ENCODE results near the gene ZBED5.

Gene ZBED5

GRCh38 chr11:10900681-10901415 lies 43.0 kb upstream of the ZBED5 start:
- Histone ChIP-seq H3K27me3 (ENCODE audit: control insufficient read depth in 1 of 2, insufficient read depth in 1 of 2, low read length in 2 of 2) (no peaks in the 10 kb centered on the region), H3K4me2 (ENCODE audit: low read length, poor library complexity, severe bottlenecking) (peak overlapping the region; percentile 26), H2AK5ac (ENCODE audit: low read length, severe bottlenecking) (peak overlapping the region; percentile 62), H3K4me1 (ENCODE audit: control insufficient read depth, insufficient read depth, low read depth, low read length) (peaks cover 22% of the 10 kb centered on the region), H2BK15ac (ENCODE audit: low read depth, poor library complexity, severe bottlenecking) (no peak overlapping the region), H2BK12ac (ENCODE audit: low read length in 2 of 2) (peak overlapping the region; percentile 83 to 97), H3K4me3 (ENCODE audit: insufficient read depth in 1 of 2, low read depth in 1 of 2, low read length in 2 of 2) (peak overlapping the region in 1 of 2 experiments; percentile 61), H3K79me1 (replicated peaks; ENCODE audit: low read length, poor library complexity, severe bottlenecking) (no peaks in the 10 kb centered on the region), H3K23ac (ENCODE audit: low read length in 2 of 2) (peak overlapping the region in 1 of 2 experiments; percentile 31), H3K18ac (ENCODE audit: low read depth in 1 of 2, low read length in 2 of 2) (peak overlapping the region; percentile 88 to 96), H2AFZ (ENCODE audit: low read depth, low read length) (no peak overlapping the region), H3K9me3 (ENCODE audit: control insufficient read depth, low read length) (no peaks in the 10 kb centered on the region), H4K8ac (ENCODE audit: low read length) (peak overlapping the region; percentile 79), H3K14ac (ENCODE audit: low read length in 2 of 2) (no peak overlapping the region), H2BK5ac (ENCODE audit: low read depth, low read length, poor library complexity, severe bottlenecking) (peak overlapping the region; percentile 81), H3K27ac (ENCODE audit: low read length, poor library complexity, severe bottlenecking) (peak overlapping the region; percentile 92), H2BK120ac (ENCODE audit: low read depth, low read length) (peak overlapping the region; percentile 87), H3K36me3 (ENCODE audit: control insufficient read depth in 1 of 2, insufficient read depth in 2 of 2, low read depth in 1 of 2, low read length in 2 of 2) (no peaks in the 10 kb centered on the region), H3K9ac (ENCODE audit: low read length) (peak overlapping the region; percentile 94), H3K4ac (ENCODE audit: low read depth in 1 of 2, low read length in 2 of 2) (peak overlapping the region; percentile 71 to 81), H4K91ac (ENCODE audit: low read length) (peak overlapping the region; percentile 88)
- peak; percentile 78 for DNase-seq
- 9% methylated on average over 2 of the region's 9 CpGs for WGBS

- Histone ChIP-seq H2BK15ac (ENCODE audit: low read depth, poor library complexity, severe bottlenecking) (peak overlapping the region; percentile 96), H3K18ac (ENCODE audit: low read depth in 1 of 2, low read length in 2 of 2) (peak overlapping the region; percentile 69 to 93), H3K36me3 (ENCODE audit: control insufficient read depth in 1 of 2, insufficient read depth in 2 of 2, low read depth in 1 of 2, low read length in 2 of 2) (no peaks in the 10 kb centered on the region), H2AFZ (ENCODE audit: low read depth, low read length) (no peak overlapping the region), H4K91ac (ENCODE audit: low read length) (peak overlapping the region; percentile 92), H4K8ac (ENCODE audit: low read length) (peak overlapping the region; percentile 93), H2AK5ac (ENCODE audit: low read length, severe bottlenecking) (peak overlapping the region; percentile 90), H3K27me3 (ENCODE audit: control insufficient read depth in 1 of 2, insufficient read depth in 1 of 2, low read length in 2 of 2) (no peaks in the 10 kb centered on the region), H3K4ac (ENCODE audit: low read depth in 1 of 2, low read length in 2 of 2) (peak overlapping the region; percentile 95 to 98), H2BK120ac (ENCODE audit: low read depth, low read length) (peak overlapping the region; percentile 82), H3K4me2 (ENCODE audit: low read length, poor library complexity, severe bottlenecking) (no peak overlapping the region), H3K9ac (ENCODE audit: low read length) (peak overlapping the region; percentile 94), H3K14ac (ENCODE audit: low read length in 2 of 2) (peak overlapping the region in 1 of 2 experiments; percentile 50), H2BK5ac (ENCODE audit: low read depth, low read length, poor library complexity, severe bottlenecking) (peak overlapping the region; percentile 66), H3K79me1 (replicated peaks; ENCODE audit: low read length, poor library complexity, severe bottlenecking) (no peaks in the 10 kb centered on the region), H2BK12ac (ENCODE audit: low read length in 2 of 2) (peak overlapping the region; percentile 86 to 91), H3K4me3 (ENCODE audit: insufficient read depth in 1 of 2, low read depth in 1 of 2, low read length in 2 of 2) (peak overlapping the region in 1 of 2 experiments; percentile 52), H3K9me3 (ENCODE audit: control insufficient read depth, low read length) (no peaks in the 10 kb centered on the region), H3K27ac (ENCODE audit: low read length, poor library complexity, severe bottlenecking) (peak overlapping the region; percentile 92), H3K23ac (ENCODE audit: low read length in 2 of 2) (peak overlapping the region in 1 of 2 experiments; percentile 46), H3K4me1 (ENCODE audit: control insufficient read depth, insufficient read depth, low read depth, low read length) (peaks cover 22% of the 10 kb centered on the region)
- WGBS = 18% methylated on average over 7 of the region's 7 CpGs
- no peak for DNase-seq
Measured at GRCh38 chr11:10899121-10899830, 41.4 kb upstream of the ZBED5 start.

GRCh38 chr11:10898763-10899025 lies 40.8 kb upstream of the ZBED5 start:
- Histone ChIP-seq H3K27me3 (ENCODE audit: control insufficient read depth in 1 of 2, insufficient read depth in 1 of 2, low read length in 2 of 2) (no peaks in the 10 kb centered on the region), H3K27ac (ENCODE audit: low read length, poor library complexity, severe bottlenecking) (peak overlapping the region; percentile 92)

More at GRCh38 chr11:10898763-10899025, 40.8 kb upstream of the ZBED5 start:
- peak overlapping the region; percentile 69 to 93 for H3K18ac ChIP-seq (ENCODE audit: low read depth in 1 of 2, low read length in 2 of 2)
- DNase-seq = no peak
- no peaks in the 10 kb centered on the region for H3K36me3 ChIP-seq (ENCODE audit: control insufficient read depth in 1 of 2, insufficient read depth in 2 of 2, low read depth in 1 of 2, low read length in 2 of 2)
- peak overlapping the region; percentile 94 for H3K9ac ChIP-seq (ENCODE audit: low read length)
- H3K9me3 ChIP-seq (ENCODE audit: control insufficient read depth, low read length) = no peaks in the 10 kb centered on the region
- H2BK5ac ChIP-seq (ENCODE audit: low read depth, low read length, poor library complexity, severe bottlenecking) = peak overlapping the region; percentile 66
- peak overlapping the region; percentile 86 to 91 for H2BK12ac ChIP-seq (ENCODE audit: low read length in 2 of 2)
- peak overlapping the region in 1 of 2 experiments; percentile 52 for H3K4me3 ChIP-seq (ENCODE audit: insufficient read depth in 1 of 2, low read depth in 1 of 2, low read length in 2 of 2)
- 96% methylated on average over 4 of the region's 4 CpGs for WGBS
- peak overlapping the region; percentile 92 for H4K91ac ChIP-seq (ENCODE audit: low read length)
- H4K8ac ChIP-seq (ENCODE audit: low read length) = peak overlapping the region; percentile 93
- H3K4me2 ChIP-seq (ENCODE audit: low read length, poor library complexity, severe bottlenecking) = no peak overlapping the region
- H3K14ac ChIP-seq (ENCODE audit: low read length in 2 of 2) = peak overlapping the region in 1 of 2 experiments; percentile 50
- no peak overlapping the region for H2AFZ ChIP-seq (ENCODE audit: low read depth, low read length)
- H2BK15ac ChIP-seq (ENCODE audit: low read depth, poor library complexity, severe bottlenecking) = peak overlapping the region; percentile 96
- peak overlapping the region in 1 of 2 experiments; percentile 63 for H3K23ac ChIP-seq (ENCODE audit: low read length in 2 of 2)
- H2AK5ac ChIP-seq (ENCODE audit: low read length, severe bottlenecking) = peak overlapping the region; percentile 90
- H3K79me1 ChIP-seq (replicated peaks; ENCODE audit: low read length, poor library complexity, severe bottlenecking) = no peaks in the 10 kb centered on the region
- H3K4me1 ChIP-seq (ENCODE audit: control insufficient read depth, insufficient read depth, low read depth, low read length) = peaks cover 22% of the 10 kb centered on the region
- H2BK120ac ChIP-seq (ENCODE audit: low read depth, low read length) = peak overlapping the region; percentile 82
- H3K4ac ChIP-seq (ENCODE audit: low read depth in 1 of 2, low read length in 2 of 2) = peak overlapping the region; percentile 95 to 98
